DOHH2 (cell line): ENCODE data around the gene PALB2.

Experiments used
- H3F3A ChIP-seq: fragments of 200-600 bp; sonication (generic), shearing (Covaris generic); 2 replicates; pipeline ENCODE4 v1.6.0; 2016; ENCODE audit warnings: antibody characterized with exemption, mild to moderate bottlenecking; ENCODE audit not compliant: control insufficient read depth, insufficient read depth
- H3K27ac ChIP-seq: fragments of 200-600 bp; sonication (generic); 2 replicates; pipeline ENCODE4 v1.5.1; 2014; ENCODE audit warnings: low read depth, mild to moderate bottlenecking, low read length, moderate library complexity
- H3K27me3 ChIP-seq: fragments of 200-600 bp; sonication (generic); 2 replicates; pipeline ENCODE4 v1.6.1; 2014; ENCODE audit warnings: mild to moderate bottlenecking, low read length, mixed read lengths; ENCODE audit not compliant: control insufficient read depth
- H3K36me3 ChIP-seq: fragments of 200-600 bp; sonication (generic); 2 replicates; pipeline ENCODE4 v1.6.1; 2014; ENCODE audit warnings: mild to moderate bottlenecking, low read length, moderate library complexity, mixed read lengths; ENCODE audit not compliant: control insufficient read depth
- H3K4me1 ChIP-seq: fragments of 200-600 bp; sonication (generic); 2 replicates; pipeline ENCODE4 v1.6.1; 2014; ENCODE audit warnings: mild to moderate bottlenecking, low read length, mixed read lengths; ENCODE audit not compliant: control insufficient read depth
- H3K4me2 ChIP-seq: fragments of 200-600 bp; sonication (generic); 2 replicates; pipeline ENCODE4 v1.6.0; 2014; ENCODE audit warnings: mild to moderate bottlenecking, low read length, moderate library complexity
- H3K4me3 ChIP-seq: fragments of 200-600 bp; sonication (generic); 2 replicates; pipeline ENCODE4 v1.5.1; 2014; ENCODE audit warnings: mild to moderate bottlenecking, low read length, mixed read lengths
- H3K79me2 ChIP-seq: fragments of 200-600 bp; sonication (generic); 2 replicates; pipeline ENCODE4 v1.6.1; 2014; ENCODE audit warnings: mild to moderate bottlenecking, low read length, mixed read lengths; ENCODE audit not compliant: control insufficient read depth
- H3K9me2 ChIP-seq: fragments of 200-600 bp; sonication (generic); replicated peaks from 2 replicates; pipeline ENCODE4 v1.6.1; 2014; ENCODE audit warnings: mild to moderate bottlenecking, low read length, mixed read lengths; ENCODE audit not compliant: control insufficient read depth
- H3K9me3 ChIP-seq: fragments of 200-600 bp; sonication (generic); 2 replicates; pipeline ENCODE4 v1.6.1; 2014; ENCODE audit warnings: antibody characterized with exemption, low read length, mixed read lengths; ENCODE audit not compliant: control insufficient read depth, insufficient read depth
- H4K20me1 ChIP-seq: fragments of 200-600 bp; sonication (generic); 2 replicates; pipeline ENCODE4 v1.6.0; 2014; ENCODE audit warnings: low read depth, mild to moderate bottlenecking, antibody characterized with exemption, low read length, moderate library complexity; ENCODE audit not compliant: control insufficient read depth, insufficient read depth
- EZH2phosphoT487 ChIP-seq: fragments of 200-600 bp; sonication (generic); IDR thresholded peaks from 2 replicates; pipeline ENCODE4 v1.6.1; 2017; ENCODE audit warnings: borderline replicate concordance, mild to moderate bottlenecking, antibody characterized with exemption, low read length, moderate library complexity, mixed read lengths
- TF ChIP-seq, protein P1 (sequence below): fragments of 200-600 bp; sonication (generic); IDR thresholded peaks from one replicate; pipeline ENCODE4 v1.5.1; 2014; ENCODE audit warnings: antibody characterized with exemption, mild to moderate bottlenecking, low read depth, low read length; ENCODE audit not compliant: poor library complexity, severe bottlenecking

PALB2 gene

GRCh38 chr16:23670137-23670776, 29.1 kb upstream of the PALB2 start:
- H3K4me1 ChIP-seq: peaks cover 12% of the 10 kb centered on the region
- no peaks in the 10 kb centered on the region for H3K27me3 ChIP-seq
- peaks cover 62% of the 10 kb centered on the region for H3K36me3 ChIP-seq
- no peak overlapping the region for H3K27ac ChIP-seq
- H3K79me2 ChIP-seq: no peaks in the 10 kb centered on the region
- TF ChIP-seq EZH2phosphoT487: no peak
- TF ChIP-seq, protein P1, sequence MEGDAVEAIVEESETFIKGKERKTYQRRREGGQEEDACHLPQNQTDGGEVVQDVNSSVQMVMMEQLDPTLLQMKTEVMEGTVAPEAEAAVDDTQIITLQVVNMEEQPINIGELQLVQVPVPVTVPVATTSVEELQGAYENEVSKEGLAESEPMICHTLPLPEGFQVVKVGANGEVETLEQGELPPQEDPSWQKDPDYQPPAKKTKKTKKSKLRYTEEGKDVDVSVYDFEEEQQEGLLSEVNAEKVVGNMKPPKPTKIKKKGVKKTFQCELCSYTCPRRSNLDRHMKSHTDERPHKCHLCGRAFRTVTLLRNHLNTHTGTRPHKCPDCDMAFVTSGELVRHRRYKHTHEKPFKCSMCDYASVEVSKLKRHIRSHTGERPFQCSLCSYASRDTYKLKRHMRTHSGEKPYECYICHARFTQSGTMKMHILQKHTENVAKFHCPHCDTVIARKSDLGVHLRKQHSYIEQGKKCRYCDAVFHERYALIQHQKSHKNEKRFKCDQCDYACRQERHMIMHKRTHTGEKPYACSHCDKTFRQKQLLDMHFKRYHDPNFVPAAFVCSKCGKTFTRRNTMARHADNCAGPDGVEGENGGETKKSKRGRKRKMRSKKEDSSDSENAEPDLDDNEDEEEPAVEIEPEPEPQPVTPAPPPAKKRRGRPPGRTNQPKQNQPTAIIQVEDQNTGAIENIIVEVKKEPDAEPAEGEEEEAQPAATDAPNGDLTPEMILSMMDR: no peak
- no peak overlapping the region for H3K4me2 ChIP-seq
- no peaks in the 10 kb centered on the region for H3K9me2 ChIP-seq
- no peak overlapping the region for H3K4me3 ChIP-seq
- no peaks in the 10 kb centered on the region for H3F3A ChIP-seq
- H4K20me1 ChIP-seq: no peaks in the 10 kb centered on the region
- no peaks in the 10 kb centered on the region for H3K9me3 ChIP-seq

DNA sequence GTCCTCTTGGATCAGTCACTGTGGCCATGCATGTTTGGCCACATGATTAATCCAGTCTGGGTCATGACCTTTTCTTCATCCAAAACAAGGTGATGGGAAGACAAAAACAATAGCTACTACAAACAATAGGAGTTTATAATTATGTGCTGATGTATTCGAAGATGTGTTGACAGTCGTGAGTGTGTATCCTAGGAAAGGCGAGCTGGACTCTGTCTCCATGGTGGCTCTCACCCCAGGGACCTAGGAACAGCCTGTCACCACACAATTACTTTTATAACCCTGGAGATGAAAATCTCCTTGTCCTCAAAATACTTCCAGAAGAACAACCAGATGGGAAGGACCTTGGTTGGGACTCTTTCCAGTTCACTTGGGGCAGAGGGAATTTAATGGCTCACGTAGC, 27.8 kb upstream of the PALB2 start:
- Histone ChIP-seq H3K36me3 (peaks cover 74% of the 10 kb centered on the region), H3K27ac (no peak overlapping the region), H3F3A (no peaks in the 10 kb centered on the region), H3K27me3 (no peaks in the 10 kb centered on the region), H3K4me2 (no peak overlapping the region), H3K4me1 (peaks cover 12% of the 10 kb centered on the region), H3K79me2 (no peaks in the 10 kb centered on the region), H3K4me3 (no peak overlapping the region), H4K20me1 (no peaks in the 10 kb centered on the region), H3K9me2 (no peaks in the 10 kb centered on the region), H3K9me3 (no peaks in the 10 kb centered on the region)
- TF ChIP-seq, protein P1: no peak
- no peak for TF ChIP-seq EZH2phosphoT487

DNA sequence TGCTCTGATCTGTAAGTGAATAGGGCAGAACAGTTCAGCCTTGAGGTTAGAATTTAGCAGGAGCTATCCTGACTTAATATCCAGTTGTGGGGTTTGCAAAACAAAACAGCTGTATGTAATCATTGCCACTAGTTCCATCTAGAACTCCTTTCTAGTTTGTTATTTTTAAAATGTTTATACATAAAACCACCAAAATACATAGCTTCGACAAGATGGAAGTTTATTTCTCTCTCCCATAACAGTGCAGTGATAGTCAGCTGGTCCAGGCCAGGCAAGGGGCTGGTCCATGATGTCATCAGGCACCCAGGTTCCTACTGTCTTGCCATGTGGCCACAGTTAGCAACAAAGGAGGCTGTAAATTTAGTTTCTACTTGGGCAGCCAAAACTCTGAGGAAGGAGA, 27.1 kb upstream of the PALB2 start:
- H3F3A ChIP-seq: no peaks in the 10 kb centered on the region
- no peaks in the 10 kb centered on the region for H3K79me2 ChIP-seq
- H3K27ac ChIP-seq: no peak overlapping the region
- no peak overlapping the region for H3K4me2 ChIP-seq
- no peak overlapping the region for H3K4me3 ChIP-seq
- H4K20me1 ChIP-seq: no peaks in the 10 kb centered on the region
- H3K9me3 ChIP-seq: no peaks in the 10 kb centered on the region
- peaks cover 77% of the 10 kb centered on the region for H3K36me3 ChIP-seq
- no peaks in the 10 kb centered on the region for H3K9me2 ChIP-seq
- no peaks in the 10 kb centered on the region for H3K27me3 ChIP-seq
- no peak for TF ChIP-seq EZH2phosphoT487
- TF ChIP-seq, protein P1: no peak
- peaks cover 12% of the 10 kb centered on the region for H3K4me1 ChIP-seq

DNA sequence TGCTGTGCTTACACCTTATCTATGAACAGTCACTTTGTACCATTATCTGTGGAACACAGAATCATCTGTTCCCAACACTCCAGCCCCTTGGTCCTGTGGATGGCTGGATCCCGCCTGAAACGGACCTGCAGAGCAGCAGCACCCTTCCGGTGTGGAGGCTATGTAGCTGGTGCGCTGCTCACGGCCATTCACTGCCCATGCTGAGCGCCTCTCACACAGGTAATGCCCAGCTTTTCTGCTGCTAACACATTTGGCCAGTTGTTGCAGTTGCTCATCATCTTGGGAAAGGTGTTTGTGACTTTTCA, 26.2 kb upstream of the PALB2 start:
- Histone ChIP-seq H4K20me1 (no peaks in the 10 kb centered on the region), H3K27me3 (no peaks in the 10 kb centered on the region), H3K4me1 (peaks cover 12% of the 10 kb centered on the region), H3K27ac (no peak overlapping the region), H3K4me3 (no peak overlapping the region), H3F3A (no peaks in the 10 kb centered on the region), H3K79me2 (no peaks in the 10 kb centered on the region), H3K4me2 (no peak overlapping the region), H3K36me3 (peaks cover 86% of the 10 kb centered on the region), H3K9me2 (no peaks in the 10 kb centered on the region), H3K9me3 (no peaks in the 10 kb centered on the region)
- no peak for TF ChIP-seq EZH2phosphoT487
- TF ChIP-seq, protein P1: no peak
